Aorta (tissue), 5 donors: ENCODE data around the gene CUL4B. TPM values are rescaled to one million over a fixed set of nuclear protein-coding genes. Genes with fewer than 3 reads are reported as not detected.
"Not testable (repeated sequence)": the region's sequence is repeated elsewhere in the genome, so short reads cannot be mapped to it uniquely, and the experiment has no call there.

Experiments
- ATAC-seq: fragments of 200-7000 bp; cut with Tn5 transposase; one replicate; pipeline ENCODE4 v1.9.1; 2022; ENCODE audit warnings: moderate library complexity; ENCODE audit not compliant: low FRiP score
- DNase-seq, 2 donors: peaks; one replicate each; pipeline ENCODE4 v3.0.0-alpha.2; 2020
- H3K27ac ChIP-seq, 2 donors: one replicate each; pipeline ENCODE4 v1.5.1; 2013; ENCODE audit warnings: low read length in 2 of 2, mild to moderate bottlenecking in 2 of 2, moderate library complexity in 2 of 2, control low read depth in 1 of 2, inconsistent platforms in 1 of 2, low read depth in 1 of 2
- H3K27me3 ChIP-seq, 2 donors: one replicate each; pipeline ENCODE4 v1.6.1; 2013; ENCODE audit warnings: control low read depth in 1 of 2, low read length in 1 of 2, mild to moderate bottlenecking in 1 of 2, moderate library complexity in 1 of 2; ENCODE audit not compliant: insufficient read depth in 2 of 2, control insufficient read depth in 1 of 2
- H3K36me3 ChIP-seq, 2 donors: one replicate each; pipeline ENCODE4 v1.6.1; 2013; ENCODE audit warnings: control low read depth in 1 of 2, low read length in 1 of 2, mild to moderate bottlenecking in 1 of 2; ENCODE audit not compliant: insufficient read depth in 2 of 2, control insufficient read depth in 1 of 2
- H3K4me1 ChIP-seq, 2 donors: one replicate each; pipeline ENCODE4 v1.6.1; 2013; ENCODE audit warnings: low read length in 2 of 2, control low read depth in 1 of 2, mild to moderate bottlenecking in 1 of 2, moderate library complexity in 1 of 2; ENCODE audit not compliant: insufficient read depth in 2 of 2, control insufficient read depth in 1 of 2
- H3K4me3 ChIP-seq, 2 donors: one replicate each; pipeline ENCODE4 v1.5.1; 2013; ENCODE audit warnings: low read length in 2 of 2, control low read depth in 1 of 2, mild to moderate bottlenecking in 1 of 2
- H3K9me3 ChIP-seq: one replicate; pipeline ENCODE4 v1.6.1; 2013; ENCODE audit warnings: mild to moderate bottlenecking, low read length; ENCODE audit not compliant: control insufficient read depth
- WGBS, 2 donors: extraction: QIAGEN DNeasy Blood & Tissue Kit; methylation state at CpG; one replicate each; pipeline ENCODE4 v1.1.7; 2013; 5-methylcytosine and 5-hydroxymethylcytosine counted together
- intact Hi-C, 2 donors: fragments of 100-400 bp; cut with DNase I; formaldehyde crosslinking; loops; one replicate each; pipeline versions ENCODE4 v1.14.2 to v1.15.0; 2022
- long read RNA-seq, 2 donors: library from polyadenylated mRNA; unstranded; transcript quantifications; one replicate each; pipeline ENCODE4 v2.0.0, GENCODE V29; 2020 to 2021
- polyA plus RNA-seq, 2 donors: library from polyadenylated mRNA; stranded (reverse); fragments of 200-250 nt; gene quantifications; one replicate each; pipeline ENCODE4 v1.2.3, GENCODE V29; 2013
- total RNA-seq, 2 donors: library from RNA; stranded (reverse); fragmentation: NEBNext Ultra II Directional; extraction: Animal tissue kit (Norgen Biotek cat#: 25700); gene quantifications; one replicate each; pipeline ENCODE4 v1.2.1, GENCODE V29; 2021
- donor health status: healthy with polysubstance abuse.
- donor health status: Bipolar disorder and iron deficiency.
- donor health status: DM: no; HTN: no; CAD: no.
- donor health status: DM: no; HTN: no; CAD: no.
- donor health status: DM: yes; HTN: yes; CAD: no.

CUL4B gene
- 10 to 100 TPM; 47.3 to 48.2 TPM for total RNA-seq
- polyA plus RNA-seq: 10 to 100 TPM; 22.4 to 53.5 TPM
- long read RNA-seq, donor 1, full-length matches to known transcripts: 7 of 15 reads
- long read RNA-seq, donor 1, partial matches to known transcripts: 2 of 15 reads
- long read RNA-seq, donor 1, other reads (novel, unspliced or antisense): 6 of 15 reads
- long read RNA-seq, donor 2, full-length matches to known transcripts: 9 of 17 reads
- long read RNA-seq, donor 2, partial matches to known transcripts: 8 of 17 reads
- long read RNA-seq, donor 2, other reads (novel, unspliced or antisense): 0 of 17 reads

DNA sequence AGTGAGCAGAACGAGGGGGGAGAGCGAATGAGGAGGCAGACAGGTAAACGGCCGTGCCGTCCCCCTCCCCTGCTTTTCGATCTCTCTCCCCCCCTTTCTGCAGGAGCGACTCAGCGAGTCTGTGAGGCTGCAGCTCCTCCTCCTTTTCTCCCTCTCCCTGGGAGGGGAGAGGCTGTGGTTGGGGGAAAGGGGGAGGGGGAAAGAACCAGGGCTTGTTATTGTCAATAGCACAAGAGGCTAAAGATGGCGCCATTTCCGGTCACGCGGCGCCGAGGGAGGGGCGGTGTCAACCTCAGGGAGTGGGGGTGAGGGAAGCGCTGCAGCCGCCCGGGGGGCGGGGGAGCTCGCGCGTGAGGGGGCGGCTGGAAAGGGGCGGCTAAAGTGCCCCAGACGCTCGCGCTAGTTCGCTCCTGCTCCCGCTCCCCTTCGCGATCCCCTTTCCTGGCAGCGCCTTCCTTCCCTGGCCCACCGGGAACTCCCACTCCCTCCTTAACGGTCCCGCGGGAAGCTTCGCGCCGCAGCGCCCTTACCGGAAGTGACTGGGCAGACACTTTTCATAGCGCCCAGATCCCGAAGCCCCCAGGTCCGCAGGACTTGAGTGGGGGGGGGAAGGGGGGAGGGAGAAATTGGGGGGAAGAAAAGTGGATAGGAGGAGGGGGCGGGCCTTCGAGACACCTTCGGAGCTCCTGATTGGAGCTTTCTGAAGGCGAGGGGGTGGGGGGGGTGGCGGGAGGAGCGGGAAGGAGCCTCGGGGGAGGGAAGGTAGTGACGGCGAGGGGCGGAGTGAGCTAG is at the start of gene CUL4B:
CUL4B (minus strand) TSS at position 121 of the 792 bp plus-strand sequence. CDS start 324 bp downstream, outside the sequence.
- peak; percentile 97 for ATAC-seq
- intact Hi-C loops: loop anchor here (2.0 to 5.0 kb wide), 2 partner anchors 41 to 70 kb away; partner anchors contain the start of genes C1GALT1C1 (in 2 of the 2) and MCTS1 (in 2 of the 2)
- WGBS, 2 donors: 1 to 47% methylated on average over 48 to 54 of the region's 54 CpGs

DNA sequence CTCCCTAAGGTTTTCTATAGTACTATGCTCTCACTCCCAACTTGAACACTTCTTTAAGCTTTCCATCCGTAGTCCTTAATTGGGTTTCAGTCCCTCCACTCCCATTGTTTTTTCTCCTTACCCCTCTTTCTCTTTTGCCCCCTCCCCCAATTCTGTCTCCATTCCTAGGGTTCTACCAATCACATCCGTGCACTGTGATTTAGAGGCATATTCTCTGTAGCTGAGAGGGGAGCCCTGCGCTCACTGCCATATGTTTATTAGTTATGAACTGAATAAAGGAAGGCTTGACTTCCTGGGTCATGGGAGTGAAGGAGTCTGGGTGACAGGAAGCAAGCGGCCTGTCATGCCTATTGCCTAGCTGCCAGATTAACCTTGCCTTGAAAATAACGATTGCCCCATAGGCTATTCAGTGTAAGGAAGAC is 43.6 kb upstream of the CUL4B start:
- WGBS, 2 donors: 0 to 28% methylated on average over 5 of the region's 5 CpGs
- DNase-seq (no peak), ATAC-seq (peak; percentile 56)
- Histone ChIP-seq H3K27ac (peak overlapping the region; percentile 36 to 83), H3K36me3 (no peaks in the 10 kb centered on the region), H3K4me1 (no peaks in the 10 kb centered on the region), H3K27me3 (no peaks in the 10 kb centered on the region), H3K4me3 (peak overlapping the region; percentile 41 to 62), H3K9me3 (no peaks in the 10 kb centered on the region)
- intact Hi-C loops: loop anchor here (5.0 kb wide), 1 partner anchor 42 kb away; the partner anchor contains the start of gene CUL4B (in 2 of the 2)

More for the DNA sequence above, at the start of gene CUL4B:
- peak; percentile 96 to 97 for DNase-seq
- Histone ChIP-seq H3K4me1 (no peaks in the 10 kb centered on the region), H3K4me3 (peak within 1 kb of the TSS; percentile 58 to 99), H3K27ac (peak within 1 kb of the TSS; percentile 52 to 98), H3K36me3 (no peaks in the 10 kb centered on the region), H3K9me3 (no peaks in the 10 kb centered on the region), H3K27me3 (no peaks in the 10 kb centered on the region)

DNA sequence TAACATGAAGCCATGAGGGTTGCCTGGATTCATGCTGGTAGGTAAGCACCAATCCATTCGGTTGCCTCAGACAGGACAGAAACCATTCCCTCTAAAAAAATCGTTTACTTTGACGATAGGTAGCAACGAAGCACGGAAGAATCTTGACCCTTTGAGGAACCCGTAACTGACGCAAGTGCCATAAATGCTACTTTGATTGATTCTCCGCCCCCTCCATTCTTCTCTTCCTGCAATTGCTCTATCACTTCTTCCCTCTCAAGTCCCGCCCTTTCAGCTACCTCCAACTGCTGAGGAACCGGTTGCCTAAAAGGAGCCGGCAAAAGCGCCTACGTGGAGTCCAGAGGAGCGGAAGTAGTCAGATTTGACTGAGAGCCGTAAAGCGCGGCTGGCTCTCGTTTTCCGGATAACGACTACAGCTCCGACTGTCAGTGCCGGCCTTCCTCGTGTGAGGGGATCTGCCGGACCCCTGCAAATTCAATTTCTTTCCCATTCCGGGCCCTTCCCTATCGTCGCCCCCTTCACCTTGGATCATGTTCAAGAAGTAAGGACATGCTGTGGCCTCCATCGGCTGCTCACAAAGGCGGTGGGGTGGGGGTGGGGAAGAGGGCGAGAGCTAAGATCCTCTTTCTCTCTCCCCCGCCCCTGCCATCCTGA is 43.1 kb upstream of the CUL4B start, which contains the start of gene MCTS1:
MCTS1 (plus strand) TSS at position 395 of the 654 bp plus-strand sequence; CDS start at position 531, 136 bp downstream.
- DNase-seq (peak; percentile 89 to 91), ATAC-seq (peak; percentile 95)
- WGBS, 2 donors: 0 to 32% methylated on average over 31 of the region's 31 CpGs
- intact Hi-C loops: loop anchor here (5.0 kb wide), 1 partner anchor 42 kb away; the partner anchor contains the start of gene CUL4B (in 2 of the 2)
- peak within 1 kb of the TSS; percentile 41 to 62 for H3K4me3 ChIP-seq
- H3K36me3 ChIP-seq: no peaks in the 10 kb centered on the region
- H3K9me3 ChIP-seq: no peaks in the 10 kb centered on the region
- H3K27ac ChIP-seq: peak within 1 kb of the TSS; percentile 36 to 83
- H3K27me3 ChIP-seq: no peaks in the 10 kb centered on the region
- no peaks in the 10 kb centered on the region for H3K4me1 ChIP-seq

DNA sequence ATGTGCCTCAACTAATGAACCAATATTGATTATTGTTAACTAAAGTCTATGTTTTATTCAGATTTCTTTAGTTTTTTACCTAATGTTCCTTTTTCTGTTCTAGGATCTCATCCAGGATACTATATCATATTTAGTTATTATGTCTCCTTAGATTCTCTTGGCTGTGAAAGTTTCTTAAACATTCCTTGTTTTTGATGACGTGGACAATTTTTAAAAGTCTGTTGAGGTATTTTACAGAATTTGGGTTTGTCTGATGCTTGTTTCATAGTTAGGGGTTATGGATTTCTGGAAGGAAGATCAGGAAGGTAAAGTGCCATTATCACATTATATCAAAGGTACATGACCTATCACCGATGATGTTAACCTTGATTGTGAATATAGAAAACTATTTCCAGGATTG is 24.9 kb upstream of the CUL4B start:
- 68 to 86% methylated on average over 2 of the region's 2 CpGs for WGBS, 2 donors
- intact Hi-C loops: no loop called here
- no peak for ATAC-seq
- no peak for DNase-seq
- Histone ChIP-seq H3K9me3 (no peaks in the 10 kb centered on the region), H3K4me3 (no peak overlapping the region), H3K36me3 (no peaks in the 10 kb centered on the region), H3K4me1 (no peaks in the 10 kb centered on the region), H3K27me3 (no peaks in the 10 kb centered on the region), H3K27ac (no peak overlapping the region)

DNA sequence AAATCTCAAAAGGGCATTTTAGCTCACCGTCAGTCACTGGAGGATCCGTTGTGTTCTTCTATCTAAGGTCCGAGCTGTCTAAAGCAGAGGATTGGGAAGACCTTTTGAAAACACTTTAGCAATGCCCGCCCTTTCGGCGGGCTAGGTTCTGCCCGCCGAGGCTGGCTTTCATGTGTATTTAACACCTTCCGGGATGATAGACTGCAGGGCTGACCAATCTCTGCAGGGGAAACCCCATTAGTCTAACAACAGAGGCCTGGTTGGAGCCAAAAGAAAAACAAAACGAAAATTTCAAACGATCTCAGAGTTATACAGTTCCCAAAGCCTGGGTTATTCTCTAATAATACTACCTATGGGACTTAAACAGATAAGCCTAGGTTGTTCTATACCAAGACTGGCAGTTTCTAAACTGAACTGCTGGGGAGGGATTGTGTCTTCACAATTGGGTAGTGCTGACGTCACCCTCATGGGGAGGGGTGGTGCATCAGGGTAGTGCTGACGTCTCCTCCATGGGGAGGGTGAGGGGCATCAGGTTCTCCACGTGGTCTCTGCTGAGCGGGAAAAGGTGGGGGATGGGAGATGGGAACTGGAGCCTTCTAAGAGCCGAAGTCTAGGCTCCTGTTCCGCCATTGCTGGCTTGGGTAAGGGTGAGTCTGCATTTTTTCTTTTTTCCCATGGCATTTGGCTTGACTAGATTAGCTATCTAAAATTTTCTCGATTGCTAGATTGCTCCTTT is 14.8 kb upstream of the CUL4B start:
- Histone ChIP-seq H3K4me3 (no peak overlapping the region), H3K4me1 (no peaks in the 10 kb centered on the region), H3K36me3 (no peaks in the 10 kb centered on the region), H3K9me3 (no peaks in the 10 kb centered on the region), H3K27me3 (no peaks in the 10 kb centered on the region), H3K27ac (no peak overlapping the region)
- ATAC-seq: no peak
- 66 to 83% methylated on average over 18 of the region's 18 CpGs for WGBS, 2 donors
- intact Hi-C loops: no loop called here
- DNase-seq: no peak

DNA sequence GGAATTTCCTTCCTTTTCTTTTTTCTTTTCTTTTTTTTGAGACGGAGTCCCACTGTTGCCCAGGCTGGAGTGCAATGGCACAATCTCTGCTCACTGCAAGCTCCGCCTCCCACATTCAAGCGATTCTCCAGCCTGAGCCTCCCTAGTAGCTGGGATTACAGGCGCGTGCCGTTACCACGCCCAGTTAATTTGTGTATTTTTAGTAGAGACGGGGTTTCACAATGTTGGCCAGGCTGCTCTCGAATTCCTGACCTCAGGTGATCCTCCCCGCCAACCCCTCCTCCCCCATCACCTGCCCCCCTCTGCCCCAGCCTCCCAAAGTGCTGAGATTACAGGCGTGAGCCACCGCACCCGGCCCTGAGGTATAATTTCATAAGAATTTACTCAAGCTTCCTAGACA is 13.0 kb upstream of the CUL4B start:
- 76 to 96% methylated on average over 13 of the region's 13 CpGs for WGBS, 2 donors
- H3K27ac ChIP-seq, DNase-seq, H3K4me1 ChIP-seq, ATAC-seq, H3K27me3 ChIP-seq, intact Hi-C loops, H3K9me3 ChIP-seq, H3K36me3 ChIP-seq, H3K4me3 ChIP-seq: not testable (repeated sequence)

DNA sequence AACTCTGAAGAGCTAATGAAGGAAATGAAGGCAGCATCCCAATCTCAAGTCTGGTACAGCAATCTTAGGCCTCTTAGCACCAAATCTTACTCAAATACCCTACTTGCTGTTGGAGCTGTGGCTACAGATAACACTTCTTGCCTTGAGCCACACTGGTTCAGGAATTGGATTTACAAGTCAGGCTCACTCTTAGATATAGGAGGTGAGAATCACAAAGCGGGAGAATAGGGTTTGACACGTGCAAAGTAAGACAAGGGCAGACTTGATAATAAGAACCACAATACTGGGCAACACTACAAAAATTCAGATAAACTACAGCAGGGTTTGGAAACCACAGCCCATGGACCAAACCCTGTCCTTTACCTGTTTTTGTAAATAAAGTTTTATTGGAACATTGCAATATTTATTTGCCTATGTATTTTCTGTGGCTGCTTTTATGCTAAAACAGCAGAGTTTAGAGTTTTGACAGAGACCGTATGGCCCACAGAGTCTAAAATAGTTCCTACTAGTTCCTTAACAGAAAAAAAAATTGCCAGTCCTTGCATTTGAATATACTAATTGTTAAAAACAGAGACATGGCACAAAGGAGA is 9.3 kb upstream of the CUL4B start:
- ATAC-seq (no peak), DNase-seq (no peak)
- Histone ChIP-seq H3K36me3 (no peaks in the 10 kb centered on the region), H3K9me3 (no peaks in the 10 kb centered on the region), H3K4me3 (no peak overlapping the region), H3K4me1 (no peaks in the 10 kb centered on the region), H3K27ac (no peak overlapping the region), H3K27me3 (no peaks in the 10 kb centered on the region)
- intact Hi-C loops: no loop called here
- WGBS, 2 donors: 59 to 68% methylated on average over 3 of the region's 3 CpGs

DNA sequence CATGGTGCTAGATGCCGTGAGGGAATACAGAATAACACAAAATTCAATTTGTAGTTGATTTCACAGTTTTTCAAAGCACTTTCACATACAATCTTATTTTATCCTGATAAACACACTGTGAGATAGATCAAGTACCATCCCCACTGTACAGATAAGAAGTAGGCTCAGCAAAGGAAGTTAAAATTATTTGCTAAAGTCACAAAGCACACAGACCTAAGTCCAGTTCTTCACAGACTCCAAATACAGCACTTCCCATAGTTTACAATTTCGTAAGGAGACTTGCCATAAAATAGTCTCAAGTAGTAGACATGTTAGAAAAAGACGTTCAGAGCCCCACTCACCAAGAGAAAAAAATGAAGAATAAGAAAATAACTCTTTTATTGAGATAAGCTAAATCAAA is 7.8 kb upstream of the CUL4B start:
- no peak for ATAC-seq

More for the DNA sequence above, 7.8 kb upstream of the CUL4B start:
- no peak overlapping the region for H3K27ac ChIP-seq
- H3K9me3 ChIP-seq: no peaks in the 10 kb centered on the region
- 55 to 85% methylated on average over 3 of the region's 3 CpGs for WGBS, 2 donors
- H3K27me3 ChIP-seq: no peaks in the 10 kb centered on the region
- H3K4me3 ChIP-seq: no peak overlapping the region
- H3K36me3 ChIP-seq: no peaks in the 10 kb centered on the region
- no peak for DNase-seq
- intact Hi-C loops: no loop called here
- no peaks in the 10 kb centered on the region for H3K4me1 ChIP-seq
